Motor neuron (in vitro differentiated cells): Measurements from ENCODE around the gene HELT. TPM values are rescaled to one million over a fixed set of nuclear protein-coding genes. Genes with fewer than 3 reads are reported as not detected.

Source experiments
- ATAC-seq, 8 experiments: fragments of 200-7000 bp; cut with Tn5 transposase; replicated peaks in 6 of 8; 2 replicates each; pipeline ENCODE4 v1.8.0; 2021; ENCODE audit warnings: mild to moderate bottlenecking in 8 of 8, moderate library complexity in 8 of 8
- H3K27ac ChIP-seq, 2 donors: fragments of 250-450 bp; sonication (Bioruptor Pico); 2 replicates each; pipeline ENCODE4 v1.9.0; 2021; ENCODE audit warnings: antibody characterized with exemption in 2 of 2, mild to moderate bottlenecking in 2 of 2, moderate library complexity in 1 of 2
- H3K4me1 ChIP-seq, 2 donors: fragments of 250-450 bp; sonication (Bioruptor Pico); replicated peaks in 1 of 2; 2 replicates each; pipeline ENCODE4 v1.6.1; 2021; ENCODE audit warnings: antibody characterized with exemption in 2 of 2, mild to moderate bottlenecking in 2 of 2, moderate library complexity in 1 of 2
- H3K4me3 ChIP-seq, 5 donors: fragments of 250-450 bp; sonication (Bioruptor Pico); 2 replicates each; pipeline ENCODE4 v1.9.0; 2021; ENCODE audit warnings: antibody characterized with exemption in 5 of 5, mild to moderate bottlenecking in 5 of 5, moderate library complexity in 4 of 5
- WGBS, 10 experiments: fragments of 450-650 bp; shearing (Covaris generic); methylation state at CpG; one replicate each; pipeline ENCODE4 v1.0.0; 2022; 5-methylcytosine and 5-hydroxymethylcytosine counted together
- in situ Hi-C, 9 experiments: fragments of 400-800 bp; cut with MboI; loops; one replicate each; pipeline ENCODE4 v1.15.0; 2021; ENCODE audit warnings: low sequenced_read_pairs in 9 of 9, low pct_unique_long_range_greater_than_20kb in 2 of 9; ENCODE audit not compliant: unreplicated experiment in 9 of 9
- total RNA-seq, 8 experiments: library from RNA; unstranded; fragments of 300-600 nt; gene quantifications; 2 replicates each; pipeline versions ENCODE4 v1.2.3 to v1.2.4, GENCODE V29; 2022

Gene HELT
- total RNA-seq, 8 experiments from 2014 or later: not detected

- Histone ChIP-seq H3K27ac (no peak overlapping the region), H3K4me3 (no peak overlapping the region), H3K4me1 (peaks cover 30 to 32% of the 10 kb centered on the region in 2 donors)
- 0 to 92% (median 50%) methylated on average over 1 to 11 of the region's 14 CpGs; no CpG with 5 or more reads in 1 of the 10 experiments for WGBS, 10 experiments
- ATAC-seq: no peak
- in situ Hi-C loops: no loop called here
These were observed 35.5 kb downstream of the HELT start for GRCh38 chr4:185053746-185054145.

- ATAC-seq: peak in 2 of 8 experiments; percentile 28 to 39
- Histone ChIP-seq H3K4me1 (peaks cover 29 to 30% of the 10 kb centered on the region in 2 donors), H3K4me3 (no peak overlapping the region), H3K27ac (no peak overlapping the region)
- WGBS, 10 experiments: 17 to 74% (median 29%) methylated on average over 2 to 5 of the region's 5 CpGs; no CpG with 5 or more reads in 1 of the 10 experiments
- in situ Hi-C loops: no loop called here
These were observed 36.0 kb downstream of the HELT start for GRCh38 chr4:185054272-185054671.

GRCh38 chr4:185054886-185055285 lies 36.6 kb downstream of the HELT start:
- WGBS, 10 experiments: 0 to 71% (median 24%) methylated on average over 1 to 7 of the region's 7 CpGs
- ATAC-seq: no peak
- Histone ChIP-seq H3K4me1 (peaks cover 23 to 24% of the 10 kb centered on the region in 2 donors), H3K27ac (no peak overlapping the region), H3K4me3 (no peak overlapping the region)
- in situ Hi-C loops: no loop called here

- in situ Hi-C loops: no loop called here
- 18 to 81% (median 67%) methylated on average over 3 of the region's 3 CpGs; no CpG with 5 or more reads in 1 of the 10 experiments for WGBS, 10 experiments
- H3K27ac ChIP-seq: no peak overlapping the region
- H3K4me1 ChIP-seq: no peaks in the 10 kb centered on the region
- no peak overlapping the region for H3K4me3 ChIP-seq
- no peak for ATAC-seq
These were observed 43.3 kb downstream of the HELT start for GRCh38 chr4:185061610-185062009.

- 49 to 100% (median 88%) methylated on average over 1 to 11 of the region's 12 CpGs; no CpG with 5 or more reads in 1 of the 10 experiments for WGBS, 10 experiments
- Histone ChIP-seq H3K4me3 (no peak overlapping the region), H3K4me1 (no peaks in the 10 kb centered on the region), H3K27ac (no peak overlapping the region)
- ATAC-seq: no peak
- in situ Hi-C loops: no loop called here
These were observed 44.3 kb downstream of the HELT start for GRCh38 chr4:185062606-185063005.

- no peak overlapping the region for H3K27ac ChIP-seq
- in situ Hi-C loops: no loop called here
- no peak overlapping the region for H3K4me3 ChIP-seq
- no peak for ATAC-seq
- no peaks in the 10 kb centered on the region for H3K4me1 ChIP-seq
- WGBS, 10 experiments: 66 to 82% (median 71%) methylated on average over 1 to 5 of the region's 5 CpGs; no CpG with 5 or more reads in 2 of the 10 experiments
These were observed 47.9 kb downstream of the HELT start for GRCh38 chr4:185066179-185066578.

GRCh38 chr4:185068837-185069236 lies 50.5 kb downstream of the HELT start:
- Histone ChIP-seq H3K27ac (no peak overlapping the region), H3K4me1 (no peaks in the 10 kb centered on the region), H3K4me3 (no peak overlapping the region)
- 10 to 86% (median 74%) methylated on average over 1 to 3 of the region's 3 CpGs; no CpG with 5 or more reads in 3 of the 10 experiments for WGBS, 10 experiments
- peak in 1 of 8 experiments; percentile 56 for ATAC-seq
- in situ Hi-C loops: no loop called here

Other genes starting within 250 kb of the HELT start
- gene ACSL1, start 192.5 kb upstream of the HELT start, total RNA-seq: 100 to 1,000 TPM in 2 of 8 experiments, 10 to 100 TPM in 5, 1 to 10 TPM in 1; 8.9 to 162 (median 20.6) TPM
- gene SLC25A4, start 124.8 kb downstream of the HELT start, total RNA-seq: 10 to 100 TPM in 7 of 8 experiments, 1 to 10 TPM in 1; 8.9 to 38.3 (median 27.3) TPM
- gene CFAP97, start 185.5 kb downstream of the HELT start, total RNA-seq: 10 to 100 TPM; 19.1 to 58.6 (median 32.9) TPM
- 10 to 100 TPM; 13.1 to 55.4 (median 20.2) TPM for gene SNX25, start 191.1 kb downstream of the HELT start, total RNA-seq